Common myeloid progenitor, CD34-positive (primary cell): ENCODE data around the gene ZNF25.
"Not testable (repeated sequence)": the region's sequence is repeated elsewhere in the genome, so short reads cannot be mapped to it uniquely, and the experiment has no call there.

Experiments used
- CTCF ChIA-PET: fragments of 350-600 bp; sonication (Branson Sonifier 250); formaldehyde crosslinking; loops from one replicate; lab custom pipeline; 2021; ENCODE audit warnings: antibody characterized with exemption; lab: Charles Lee
- POLR2A ChIA-PET: fragments of 350-600 bp; sonication (Branson Sonifier 250); formaldehyde crosslinking; loops from one replicate; lab custom pipeline; 2021; ENCODE audit warnings: antibody characterized with exemption; lab: Charles Lee
- DNase-seq, 3 donors: peaks; one replicate each; pipeline versions ENCODE4 v3.0.0 to v3.0.0-alpha.2; 2013
- H3K27ac ChIP-seq, 2 experiments: 1 replicate in 1 of 2; 2 replicates in 1 of 2; pipeline ENCODE4 v1.7.0; 2013; ENCODE audit warnings: inconsistent platforms in 2 of 2, low read length in 2 of 2, mild to moderate bottlenecking in 2 of 2, low read depth in 1 of 2, moderate library complexity in 1 of 2; ENCODE audit not compliant: severe bottlenecking in 2 of 2, insufficient read depth in 1 of 2, poor library complexity in 1 of 2
- H3K27me3 ChIP-seq, 5 experiments: replicated peaks in 2 of 5; 1 replicate in 3 of 5; 2 replicates in 2 of 5; pipeline versions ENCODE4 v1.6.1 to v1.7.0; 2013; ENCODE audit warnings: low read length in 4 of 5, mild to moderate bottlenecking in 2 of 5, moderate library complexity in 2 of 5, inconsistent platforms in 1 of 5; ENCODE audit not compliant: insufficient read depth in 5 of 5, control insufficient read depth in 4 of 5
- H3K36me3 ChIP-seq, 4 experiments: 1 replicate in 2 of 4; 2 replicates in 2 of 4; pipeline versions ENCODE4 v1.6.1 to v1.7.0; 2013; ENCODE audit warnings: low read length in 3 of 4, control low read depth in 1 of 4, mild to moderate bottlenecking in 1 of 4; ENCODE audit not compliant: control insufficient read depth in 4 of 4, insufficient read depth in 4 of 4
- H3K4me1 ChIP-seq, 4 experiments: 1 replicate in 3 of 4; 2 replicates in 1 of 4; pipeline versions ENCODE4 v1.6.1 to v1.7.1; 2013; ENCODE audit warnings: low read length in 3 of 4, mild to moderate bottlenecking in 3 of 4, control low read depth in 1 of 4, inconsistent platforms in 1 of 4, moderate library complexity in 1 of 4; ENCODE audit not compliant: control insufficient read depth in 4 of 4, insufficient read depth in 4 of 4; ENCODE audit errors: control extremely low read depth in 1 of 4
- H3K4me3 ChIP-seq, 7 experiments: 1 replicate in 4 of 7; 2 replicates in 3 of 7; pipeline versions ENCODE4 v1.5.1 to v1.7.0; 2013; ENCODE audit warnings: mild to moderate bottlenecking in 7 of 7, low read length in 6 of 7, moderate library complexity in 6 of 7, inconsistent platforms in 2 of 7, low read depth in 2 of 7, control low read depth in 1 of 7; ENCODE audit not compliant: insufficient read depth in 4 of 7, control insufficient read depth in 1 of 7; ENCODE audit errors: extremely low read depth in 1 of 7
- H3K9me3 ChIP-seq, 5 experiments: 1 replicate in 4 of 5; 2 replicates in 1 of 5; pipeline versions ENCODE4 v1.6.1 to v1.7.1; 2013; ENCODE audit warnings: low read length in 4 of 5, mild to moderate bottlenecking in 2 of 5, inconsistent platforms in 1 of 5, low read depth in 1 of 5, moderate library complexity in 1 of 5; ENCODE audit not compliant: control insufficient read depth in 4 of 5, insufficient read depth in 2 of 5; ENCODE audit errors: control extremely low read depth in 1 of 5
- WGBS: methylation state at CpG from one replicate; pipeline ENCODE4 v1.1.5; 2013; ENCODE audit not compliant: insufficient coverage; 5-methylcytosine and 5-hydroxymethylcytosine counted together

The ZNF25 gene

DNA sequence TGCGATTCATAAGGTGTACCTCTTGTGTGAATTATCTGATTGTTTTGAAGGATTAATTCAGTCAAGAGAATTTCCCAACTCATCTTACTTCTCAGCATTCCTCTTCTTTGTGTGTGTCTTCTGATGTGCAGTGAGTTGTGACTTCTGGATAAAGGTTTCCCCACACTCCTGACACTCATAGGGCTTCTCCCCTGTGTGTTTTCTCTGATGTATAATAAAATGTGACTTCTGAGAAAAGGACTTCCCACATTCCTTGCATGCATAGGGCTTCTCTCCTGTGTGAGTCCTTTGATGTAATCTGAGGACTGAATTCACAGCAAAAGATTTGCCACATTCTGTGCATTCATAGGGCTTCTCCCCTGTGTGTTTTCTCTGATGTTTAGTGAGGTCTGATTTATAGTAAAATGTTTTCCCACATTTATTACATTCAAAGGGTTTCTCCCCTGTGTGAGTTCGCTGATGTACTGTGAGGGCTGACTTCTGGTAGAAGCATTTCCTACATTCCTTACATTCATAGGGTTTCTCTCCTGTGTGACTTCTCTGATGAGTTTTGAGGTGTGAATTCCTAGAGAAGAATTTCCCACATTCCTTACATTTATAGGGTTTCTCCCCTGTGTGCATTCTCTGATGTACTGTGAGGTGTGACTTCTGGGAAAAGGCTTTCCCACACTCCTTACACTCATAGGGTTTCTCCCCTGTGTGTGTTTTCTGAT, 24.2 kb downstream of the ZNF25 start:
- no peaks in the 10 kb centered on the region for H3K27me3 ChIP-seq
- H3K9me3 ChIP-seq = peaks cover 0 to 14% (median 10%) of the 10 kb centered on the region in 5 experiments
- H3K27ac ChIP-seq = no peak overlapping the region
- WGBS = no CpG with 5 or more reads among the region's 2 CpGs
- POLR2A ChIA-PET = no interaction called here
- no peak for DNase-seq
- no peak overlapping the region for H3K4me3 ChIP-seq
- peaks cover 22 to 66% (median 28%) of the 10 kb centered on the region in 4 experiments for H3K36me3 ChIP-seq
- CTCF ChIA-PET = no interaction called here
- H3K4me1 ChIP-seq = no peaks in the 10 kb centered on the region

DNA sequence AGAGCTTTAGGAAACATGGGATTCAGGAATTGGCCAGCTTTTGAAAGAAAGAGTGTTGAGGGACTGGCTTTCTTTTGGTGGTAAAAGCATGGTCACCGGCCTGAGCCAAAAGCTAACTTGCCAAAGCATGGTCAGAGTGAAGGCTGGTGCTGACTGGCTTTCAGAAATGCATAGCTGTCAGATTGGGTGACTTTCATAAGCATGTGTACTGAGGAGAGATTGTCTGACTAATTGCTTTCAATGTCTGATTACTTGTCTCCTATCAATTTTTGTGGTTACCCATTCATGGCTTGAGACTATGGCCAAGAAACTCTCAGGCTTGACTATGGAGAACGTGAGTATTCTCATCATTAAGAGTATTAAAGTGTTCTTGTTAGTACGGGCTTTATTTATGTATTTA, 28.2 kb downstream of the ZNF25 start:
- ChIA-PET CTCF (interaction anchor here (2.2 kb wide), 1 partner anchor 12 kb away, joined by 5 read pairs; no protein-coding TSS in a partner anchor), POLR2A (no interaction called here)
- Histone ChIP-seq H3K9me3 (peaks cover 0 to 10% (median 8%) of the 10 kb centered on the region in 5 experiments), H3K4me3 (no peak overlapping the region), H3K27ac (no peak overlapping the region), H3K36me3 (peaks cover 11 to 30% (median 13%) of the 10 kb centered on the region in 4 experiments), H3K4me1 (no peaks in the 10 kb centered on the region), H3K27me3 (no peaks in the 10 kb centered on the region)
- 100% methylated on average over 1 of the region's 3 CpGs for WGBS
- no peak for DNase-seq

DNA sequence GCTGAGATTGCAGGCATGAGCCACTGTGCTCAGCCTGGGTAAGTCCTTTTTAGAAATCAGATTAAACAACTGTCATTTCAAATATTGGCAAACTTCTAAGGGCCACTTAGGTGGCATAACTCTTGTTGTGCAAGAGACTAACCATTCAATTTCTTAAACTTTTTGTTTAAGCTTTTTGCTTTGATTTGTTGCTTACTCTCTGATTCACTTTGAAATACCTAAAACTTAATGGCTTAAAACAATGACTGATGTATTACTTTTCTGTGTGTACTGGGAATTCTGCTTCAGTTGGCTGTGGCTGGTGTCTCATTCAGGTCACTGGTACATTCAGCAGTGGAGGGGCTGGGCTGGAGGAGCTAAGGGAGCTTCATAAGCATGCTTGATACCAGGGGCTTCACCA, 28.9 kb downstream of the ZNF25 start:
- Histone ChIP-seq H3K27ac (no peak overlapping the region), H3K27me3 (no peaks in the 10 kb centered on the region), H3K36me3 (peaks cover 5 to 23% (median 7%) of the 10 kb centered on the region in 4 experiments), H3K4me1 (no peaks in the 10 kb centered on the region), H3K9me3 (peaks cover 0 to 6% (median 3%) of the 10 kb centered on the region in 5 experiments), H3K4me3 (no peak overlapping the region)
- DNase-seq = no peak
- CTCF ChIA-PET = no interaction called here
- POLR2A ChIA-PET = no interaction called here

DNA sequence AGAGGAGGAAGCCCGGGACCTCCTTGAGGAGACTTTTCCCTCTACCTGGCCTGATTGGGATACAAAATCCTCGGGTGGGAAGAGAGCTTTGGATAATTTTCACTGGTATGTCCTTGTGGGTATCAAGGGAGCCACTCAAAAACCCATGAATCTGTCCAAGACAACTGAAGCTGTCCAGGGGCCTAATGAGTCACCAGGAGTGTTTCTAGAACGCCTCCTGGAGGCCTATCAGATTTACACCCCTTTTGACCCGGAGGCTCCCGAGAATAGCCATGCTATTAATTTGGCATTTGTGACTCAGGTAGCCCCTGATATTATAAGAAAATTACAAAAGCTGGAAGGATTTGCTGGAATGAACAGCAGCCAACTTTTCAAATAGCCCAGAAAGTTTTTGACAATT, 38.6 kb downstream of the ZNF25 start:
- 75% methylated on average over 3 of the region's 5 CpGs for WGBS
- no peak for DNase-seq
- POLR2A ChIA-PET = no interaction called here
- no peaks in the 10 kb centered on the region for H3K36me3 ChIP-seq
- no peaks in the 10 kb centered on the region for H3K27me3 ChIP-seq
- no peaks in the 10 kb centered on the region for H3K4me1 ChIP-seq
- peaks cover 0 to 7% (median 0%) of the 10 kb centered on the region in 5 experiments for H3K9me3 ChIP-seq
- no peak overlapping the region for H3K4me3 ChIP-seq
- no peak overlapping the region for H3K27ac ChIP-seq
- CTCF ChIA-PET = no interaction called here

DNA sequence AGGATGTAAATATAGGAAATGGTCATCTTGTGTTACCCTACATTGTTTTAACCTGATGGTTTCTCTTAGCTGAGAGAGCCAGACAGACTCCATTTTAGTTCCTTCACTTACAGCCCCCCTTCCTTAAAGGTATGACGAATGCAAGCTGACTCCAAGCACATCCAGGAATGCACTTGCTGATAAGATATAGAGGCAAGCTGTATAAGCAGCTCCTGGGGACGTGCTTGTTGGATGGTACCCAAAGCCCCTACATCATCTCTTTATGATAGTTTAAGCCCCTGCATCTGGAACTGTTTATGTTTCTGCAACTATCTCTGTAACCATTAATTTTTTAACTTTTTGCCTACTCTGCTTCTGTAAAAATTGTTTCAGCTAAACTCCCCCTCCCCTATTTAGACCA, 41.7 kb downstream of the ZNF25 start:
- WGBS = 71% methylated on average over 2 of the region's 2 CpGs
- Histone ChIP-seq H3K27me3 (no peaks in the 10 kb centered on the region), H3K4me3 (no peak overlapping the region), H3K9me3 (peaks cover 0 to 7% (median 0%) of the 10 kb centered on the region in 5 experiments), H3K27ac (no peak overlapping the region), H3K4me1 (no peaks in the 10 kb centered on the region), H3K36me3 (no peaks in the 10 kb centered on the region)
- POLR2A ChIA-PET = no interaction called here
- DNase-seq = no peak
- CTCF ChIA-PET = no interaction called here

DNA sequence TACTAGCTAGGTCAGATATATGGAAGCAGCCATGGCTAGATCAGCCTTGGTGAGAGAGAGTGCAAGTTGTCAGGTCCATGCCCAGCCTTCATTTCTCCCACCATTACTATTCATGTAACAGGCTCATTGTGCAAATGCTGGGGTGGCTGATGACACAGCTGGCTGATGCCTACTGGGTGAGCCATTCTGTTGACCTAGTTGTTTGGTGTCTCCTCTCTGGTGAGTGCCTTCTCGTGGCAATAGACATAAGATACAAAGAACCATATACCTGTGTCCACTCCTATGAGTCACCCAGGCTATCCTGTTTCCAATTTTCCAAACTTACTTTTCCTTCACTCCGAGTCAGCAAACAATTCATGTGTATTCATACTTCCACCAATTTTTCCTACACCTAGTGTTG, 46.0 kb downstream of the ZNF25 start:
- ChIA-PET CTCF (no interaction called here), POLR2A (no interaction called here)
- no peaks in the 10 kb centered on the region for H3K4me1 ChIP-seq
- H3K36me3 ChIP-seq = no peaks in the 10 kb centered on the region
- no peak overlapping the region for H3K27ac ChIP-seq
- no peak for DNase-seq
- no peaks in the 10 kb centered on the region for H3K27me3 ChIP-seq
- H3K9me3 ChIP-seq = peaks cover 0 to 2% (median 0%) of the 10 kb centered on the region in 5 experiments
- no peak overlapping the region for H3K4me3 ChIP-seq
- 90% methylated on average over 1 of the region's 2 CpGs for whole genome bisulfite sequencing

DNA sequence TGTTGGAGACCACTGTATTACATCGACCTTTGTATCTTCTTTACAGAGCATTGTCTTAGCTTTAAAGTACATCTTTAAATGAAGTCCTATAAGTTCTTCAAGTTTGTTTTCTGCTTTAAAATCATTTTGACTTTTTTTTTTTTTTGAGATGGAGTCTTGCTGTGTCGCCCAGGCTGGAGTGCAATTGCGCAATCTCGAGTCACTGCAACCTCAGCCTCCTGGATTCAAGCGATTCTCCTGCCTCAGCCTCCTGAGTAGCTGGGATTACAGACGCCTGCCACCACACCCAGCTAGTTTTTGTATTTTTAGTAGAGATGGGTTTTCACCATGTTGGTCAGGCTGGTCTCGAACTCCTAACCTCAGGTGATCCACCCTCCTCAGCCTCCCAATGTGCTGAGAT, 68.3 kb downstream of the ZNF25 start:
- POLR2A ChIA-PET, H3K27me3 ChIP-seq, DNase-seq, H3K27ac ChIP-seq, CTCF ChIA-PET, H3K4me1 ChIP-seq, H3K9me3 ChIP-seq, H3K4me3 ChIP-seq, H3K36me3 ChIP-seq: not testable (repeated sequence)
- no CpG with 5 or more reads among the region's 7 CpGs for WGBS
